ENCODE results near the gene KLF9. TPM values are rescaled to one million over a fixed set of nuclear protein-coding genes. Genes with fewer than 3 reads are reported as not detected.

The KLF9 gene
- total RNA-seq, 4 donors from 2014 or later = 60.3 to 111 (median 82.9) TPM

DNA sequence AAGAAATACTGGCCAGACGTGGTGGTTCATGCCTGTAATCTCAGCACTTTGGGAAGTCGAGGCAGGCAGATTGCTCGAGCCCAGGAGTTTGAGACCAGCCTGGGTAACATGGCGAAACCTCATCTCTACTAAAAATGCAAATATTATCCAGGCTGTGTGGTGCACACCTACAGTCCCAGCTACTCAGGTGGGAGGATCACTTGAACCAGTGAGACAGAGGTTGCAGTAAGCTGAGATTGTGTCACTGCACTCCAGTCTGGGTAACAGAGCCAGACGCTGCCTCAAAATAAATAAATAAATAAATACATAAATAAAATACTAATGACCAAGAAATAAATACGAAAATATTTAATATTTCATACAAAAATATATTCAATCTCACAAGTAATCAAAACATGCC, 18.8 kb downstream of the KLF9 start:
- 87 to 90% methylated on average over 4 to 6 of the region's 6 CpGs for WGBS, 2 donors (ENCODE audit: low coverage in 1 of 2)
- in situ Hi-C loops (cut with MboI; ENCODE audit: low pct_ligation_motif_present in 1 of 4, low pct_unique_long_range_greater_than_20kb in 1 of 4, low sequenced_read_pairs in 3 of 4) = no loop called here
- Histone ChIP-seq H3K27me3 (no peaks in the 10 kb centered on the region), H3K4me1 (peaks cover 49 to 99% (median 66%) of the 10 kb centered on the region in 4 donors), H3K27ac (no peak overlapping the region), H3K36me3 (no peaks in the 10 kb centered on the region), H3K4me3 (no peak overlapping the region), H3K9me3 (no peaks in the 10 kb centered on the region)
- no peak for TF ChIP-seq POLR2A (IDR thresholded peaks at IDR 0.05)
- TF ChIP-seq EP300 (IDR thresholded peaks at IDR 0.05; ENCODE audit: low read depth) = no peak
- no peak for TF ChIP-seq CTCF (IDR thresholded peaks at IDR 0.05)
- no peak for TF ChIP-seq POLR2AphosphoS5 (IDR thresholded peaks at IDR 0.05)
- no peak for DNase-seq
- intact Hi-C loops (cut with DNase I; ENCODE audit: low total_unique reads) = no loop called here

DNA sequence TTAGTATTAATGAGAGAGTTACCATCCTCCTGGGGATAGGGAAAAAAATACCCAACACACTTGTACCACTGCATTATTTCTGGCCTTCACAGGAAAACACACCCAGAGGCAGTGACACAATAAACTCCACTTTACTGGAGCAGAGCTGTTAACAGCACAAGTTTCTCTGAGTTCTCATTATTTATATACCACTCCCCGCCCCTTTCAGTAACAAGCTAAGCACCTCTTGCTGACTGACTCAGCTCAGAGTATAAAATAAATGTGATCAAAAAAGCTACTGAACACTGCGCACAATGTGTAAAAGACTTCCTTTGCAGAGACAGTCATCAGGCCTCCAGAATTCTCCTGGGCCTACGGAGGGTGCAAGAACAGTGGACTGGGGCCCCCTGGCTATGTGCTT, 21.6 kb downstream of the KLF9 start:
- H3K36me3 ChIP-seq = no peaks in the 10 kb centered on the region
- TF ChIP-seq CTCF (IDR thresholded peaks at IDR 0.05) (no peak), POLR2AphosphoS5 (IDR thresholded peaks at IDR 0.05) (no peak), EP300 (IDR thresholded peaks at IDR 0.05; ENCODE audit: low read depth) (no peak), POLR2A (IDR thresholded peaks at IDR 0.05) (no peak)
- H3K27me3 ChIP-seq = no peaks in the 10 kb centered on the region
- DNase-seq = no peak
- H3K9me3 ChIP-seq = no peaks in the 10 kb centered on the region
- WGBS, 2 donors (ENCODE audit: low coverage in 1 of 2) = 46 to 56% methylated on average over 3 of the region's 3 CpGs
- in situ Hi-C loops (cut with MboI; ENCODE audit: low pct_ligation_motif_present in 1 of 4, low pct_unique_long_range_greater_than_20kb in 1 of 4, low sequenced_read_pairs in 3 of 4) (no loop called here), intact Hi-C loops (cut with DNase I; ENCODE audit: low total_unique reads) (no loop called here)
- peak overlapping the region; percentile 65 to 76 (median 66) for H3K27ac ChIP-seq
- H3K4me3 ChIP-seq = peak overlapping the region in 1 of 4 donors; percentile 14
- H3K4me1 ChIP-seq = peaks cover 33 to 87% (median 52%) of the 10 kb centered on the region in 4 donors

- TF ChIP-seq CTCF (IDR thresholded peaks at IDR 0.05) (peak in 2 of 5 experiments; percentile 3 to 21), POLR2A (IDR thresholded peaks at IDR 0.05) (no peak)
- peak overlapping the region in 1 of 4 donors; percentile 1 for H3K4me3 ChIP-seq
- intact Hi-C loops (cut with DNase I; ENCODE audit: low total_unique reads) = no loop called here
- peak overlapping the region; percentile 65 to 76 (median 66) for H3K27ac ChIP-seq
- H3K9me3 ChIP-seq = no peaks in the 10 kb centered on the region
- peaks cover 26 to 81% (median 46%) of the 10 kb centered on the region in 4 donors for H3K4me1 ChIP-seq
- H3K36me3 ChIP-seq = peaks cover 0 to 5% (median 0%) of the 10 kb centered on the region in 4 donors
- WGBS, 2 donors (ENCODE audit: low coverage in 1 of 2) = 60 to 80% methylated on average over 1 to 2 of the region's 2 CpGs
- DNase-seq = no peak
- H3K27me3 ChIP-seq = no peaks in the 10 kb centered on the region
- in situ Hi-C loops (cut with MboI; ENCODE audit: low pct_ligation_motif_present in 1 of 4, low pct_unique_long_range_greater_than_20kb in 1 of 4, low sequenced_read_pairs in 3 of 4) = no loop called here
Measured at GRCh38 chr9:70392189-70392588, 22.3 kb downstream of the KLF9 start.

- no peaks in the 10 kb centered on the region for H3K27me3 ChIP-seq
- H3K4me3 ChIP-seq = no peak overlapping the region
Measured at GRCh38 chr9:70390933-70391341, 23.5 kb downstream of the KLF9 start.

More at GRCh38 chr9:70390933-70391341, 23.5 kb downstream of the KLF9 start:
- TF ChIP-seq POLR2AphosphoS5 (IDR thresholded peaks at IDR 0.05) (no peak), EP300 (IDR thresholded peaks at IDR 0.05; ENCODE audit: low read depth) (no peak), CTCF (IDR thresholded peaks at IDR 0.05) (no peak), POLR2A (IDR thresholded peaks at IDR 0.05) (no peak)
- Histone ChIP-seq H3K4me1 (peaks cover 22 to 71% (median 43%) of the 10 kb centered on the region in 4 donors), H3K9me3 (no peaks in the 10 kb centered on the region), H3K27ac (peak overlapping the region; percentile 11 to 76 (median 48)), H3K36me3 (peaks cover 0 to 15% (median 6%) of the 10 kb centered on the region in 4 donors)
- in situ Hi-C loops (cut with MboI; ENCODE audit: low pct_ligation_motif_present in 1 of 4, low pct_unique_long_range_greater_than_20kb in 1 of 4, low sequenced_read_pairs in 3 of 4) (no loop called here), intact Hi-C loops (cut with DNase I; ENCODE audit: low total_unique reads) (no loop called here)
- 78 to 80% methylated on average over 2 of the region's 2 CpGs for WGBS, 2 donors (ENCODE audit: low coverage in 1 of 2)
- DNase-seq = no peak
